ENCODE measurements around the gene TRIM65.

Gene TRIM65

DNA sequence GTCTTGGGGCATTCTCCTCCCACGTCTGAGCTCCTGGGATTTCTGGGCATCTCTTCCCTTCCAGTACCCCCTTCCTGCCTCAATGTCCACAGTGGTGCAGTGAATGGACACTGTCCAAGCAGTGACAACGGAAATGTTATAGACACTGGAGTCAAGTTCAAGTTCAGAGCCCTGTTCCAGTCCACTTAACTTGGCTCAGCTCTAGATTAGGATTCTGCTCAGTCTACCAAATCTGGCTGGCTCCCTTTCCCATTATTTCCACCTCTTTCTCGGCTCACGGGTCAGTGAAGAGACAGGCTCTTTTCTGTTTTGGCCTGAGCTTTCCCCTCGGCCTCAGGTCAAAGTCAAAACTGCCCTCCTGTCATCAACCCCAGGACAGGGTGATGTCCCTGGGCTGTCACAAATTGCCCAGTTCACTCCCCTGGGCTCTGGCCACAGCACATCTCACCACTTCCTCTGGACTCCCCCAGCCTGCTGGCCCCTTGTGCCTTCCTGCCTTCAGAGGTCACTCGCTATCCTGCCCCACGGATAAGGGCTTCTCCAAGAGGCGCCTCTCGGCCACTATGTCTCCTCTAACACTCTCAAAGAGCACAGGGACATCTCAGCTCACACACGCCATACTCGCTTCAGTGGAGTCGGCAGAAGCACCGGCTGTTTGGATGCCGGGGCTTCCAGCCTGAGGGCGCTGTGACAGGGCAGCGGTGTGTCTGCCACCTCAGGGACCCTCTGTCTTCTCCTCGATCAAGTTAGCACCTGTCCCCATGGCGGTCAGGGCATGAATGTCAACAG is 25.6 kb upstream of the TRIM65 start:
- H3K9me3 Mint-ChIP-seq = no peaks in the 10 kb centered on the region

DNA sequence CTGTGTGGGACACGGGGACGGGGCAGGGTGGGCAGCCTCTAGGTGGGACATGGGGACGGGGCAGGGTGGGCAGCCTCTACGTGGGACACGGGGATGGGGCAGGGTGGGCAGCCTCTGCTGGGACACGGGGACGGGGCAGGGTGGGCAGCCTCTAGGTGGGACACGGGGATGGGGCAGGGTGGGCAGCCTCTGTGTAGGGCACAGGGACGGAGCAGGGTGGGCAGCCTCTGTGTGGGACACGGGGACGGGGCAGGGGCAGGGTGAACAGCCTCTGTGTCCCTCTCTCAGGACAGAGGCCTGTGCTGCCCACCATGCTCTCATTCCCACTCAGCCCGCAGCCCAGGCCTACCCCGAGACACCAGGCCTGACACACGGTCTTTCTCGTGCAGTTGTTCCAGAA is 24.8 kb upstream of the TRIM65 start:
- no peaks in the 10 kb centered on the region for H3K9me3 Mint-ChIP-seq
- no peak for DNase-seq (ENCODE audit: low spot score in 2 of 2)
- peaks cover 7% of the 10 kb centered on the region for H3K4me1 Mint-ChIP-seq
- ATAC-seq = no peak
- peaks cover 11% of the 10 kb centered on the region for H3K36me3 Mint-ChIP-seq
- H3K27ac Mint-ChIP-seq = no peak overlapping the region
- no peak overlapping the region for H3K4me3 Mint-ChIP-seq

More for the DNA sequence above, 25.6 kb upstream of the TRIM65 start:
- peak overlapping the region; percentile 71 for H3K27ac Mint-ChIP-seq
- peaks cover 2% of the 10 kb centered on the region for H3K4me1 Mint-ChIP-seq
- ATAC-seq (no peak), DNase-seq (ENCODE audit: low spot score in 2 of 2) (no peak)
- H3K4me3 Mint-ChIP-seq = no peak overlapping the region
- H3K36me3 Mint-ChIP-seq = peaks cover 11% of the 10 kb centered on the region

DNA sequence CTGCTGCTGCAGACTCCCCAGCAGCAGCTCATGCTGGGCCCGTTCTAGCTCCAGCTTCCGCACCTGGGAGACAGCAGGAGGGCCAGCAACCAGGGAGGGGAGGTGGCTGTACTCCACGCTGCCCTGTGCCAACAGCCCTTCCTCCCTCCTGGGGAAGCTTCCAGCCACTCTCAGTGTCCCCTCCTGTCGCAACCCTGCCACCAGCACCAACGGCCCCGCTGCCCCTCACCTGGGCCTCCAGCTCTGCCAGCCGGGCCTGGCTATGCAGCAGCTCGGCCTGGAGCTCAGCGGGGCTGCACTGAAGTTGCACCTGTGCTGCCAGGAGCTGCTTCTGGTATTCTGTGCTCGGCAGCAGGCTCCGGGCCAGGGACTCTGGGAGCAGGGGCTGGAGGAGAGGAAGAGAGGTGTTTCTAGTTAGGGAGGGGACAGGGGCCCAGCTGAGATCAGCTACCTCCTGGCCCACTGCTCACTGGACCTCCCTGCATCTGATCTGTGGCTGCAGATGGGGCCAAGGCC is 23.4 kb upstream of the TRIM65 start:
- H3K9me3 Mint-ChIP-seq = no peaks in the 10 kb centered on the region
- H3K4me3 Mint-ChIP-seq = no peak overlapping the region
- peaks cover 7% of the 10 kb centered on the region for H3K4me1 Mint-ChIP-seq
- DNase-seq (ENCODE audit: low spot score in 2 of 2) = no peak
- H3K27ac Mint-ChIP-seq = no peak overlapping the region
- H3K36me3 Mint-ChIP-seq = peaks cover 11% of the 10 kb centered on the region
- no peak for ATAC-seq

DNA sequence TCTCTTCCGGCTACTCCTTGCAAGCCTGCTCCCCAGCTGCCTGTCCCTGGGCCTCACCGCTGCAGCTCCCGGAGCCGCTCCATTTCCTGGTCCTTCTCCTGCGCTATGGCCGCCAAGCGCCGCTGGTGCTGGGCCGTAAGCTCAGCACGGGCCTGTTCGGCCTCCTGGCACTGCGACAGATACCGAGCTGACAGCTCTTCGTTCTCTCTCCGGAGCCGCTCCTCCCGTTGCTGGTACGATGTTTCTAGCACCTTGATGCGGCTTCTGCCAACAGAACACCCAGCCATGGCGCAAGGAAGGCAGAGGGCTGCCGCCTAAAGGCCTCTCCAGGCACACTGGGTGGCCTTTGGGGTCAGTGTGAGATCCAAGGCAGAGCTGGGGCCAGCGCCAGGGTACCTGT is 22.9 kb upstream of the TRIM65 start:
- DNase-seq (ENCODE audit: low spot score in 2 of 2) = no peak
- no peak for ATAC-seq
- Mint-ChIP-seq H3K9me3 (no peaks in the 10 kb centered on the region), H3K27ac (no peak overlapping the region), H3K36me3 (peaks cover 11% of the 10 kb centered on the region), H3K4me1 (peaks cover 7% of the 10 kb centered on the region), H3K4me3 (no peak overlapping the region)

DNA sequence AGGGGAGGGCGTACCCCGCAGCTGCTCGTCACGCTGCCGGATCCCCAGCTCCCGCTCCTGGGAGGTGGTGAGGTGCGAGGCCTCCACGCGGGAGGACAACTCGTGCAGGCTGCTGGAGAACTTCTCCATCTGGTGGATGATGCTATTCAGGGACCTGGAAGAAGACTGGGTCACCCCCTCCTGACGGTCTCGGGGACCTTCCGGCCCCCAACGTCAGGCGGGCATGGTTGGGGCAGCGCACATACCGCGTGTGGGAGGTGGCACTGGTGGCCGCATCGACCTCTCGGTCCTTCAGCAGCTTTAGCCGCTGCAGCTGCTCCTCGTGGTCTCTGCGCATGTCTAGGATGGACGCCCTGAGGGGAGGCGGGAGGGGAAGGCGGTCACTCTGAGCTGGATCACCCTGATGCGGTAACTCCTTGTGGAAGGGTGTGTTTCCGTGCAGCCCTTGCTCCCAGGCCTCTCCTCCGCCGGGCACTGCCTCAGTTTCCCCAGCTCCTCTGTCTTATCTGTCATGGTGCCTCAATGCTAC is 21.2 kb upstream of the TRIM65 start:
- H3K9me3 Mint-ChIP-seq = no peaks in the 10 kb centered on the region
- H3K27ac Mint-ChIP-seq = peak overlapping the region; percentile 92
- H3K4me1 Mint-ChIP-seq = peaks cover 7% of the 10 kb centered on the region
- ATAC-seq = no peak
- peak overlapping the region; percentile 13 for H3K4me3 Mint-ChIP-seq
- peaks cover 12% of the 10 kb centered on the region for H3K36me3 Mint-ChIP-seq
- no peak for DNase-seq (ENCODE audit: low spot score in 2 of 2)

DNA sequence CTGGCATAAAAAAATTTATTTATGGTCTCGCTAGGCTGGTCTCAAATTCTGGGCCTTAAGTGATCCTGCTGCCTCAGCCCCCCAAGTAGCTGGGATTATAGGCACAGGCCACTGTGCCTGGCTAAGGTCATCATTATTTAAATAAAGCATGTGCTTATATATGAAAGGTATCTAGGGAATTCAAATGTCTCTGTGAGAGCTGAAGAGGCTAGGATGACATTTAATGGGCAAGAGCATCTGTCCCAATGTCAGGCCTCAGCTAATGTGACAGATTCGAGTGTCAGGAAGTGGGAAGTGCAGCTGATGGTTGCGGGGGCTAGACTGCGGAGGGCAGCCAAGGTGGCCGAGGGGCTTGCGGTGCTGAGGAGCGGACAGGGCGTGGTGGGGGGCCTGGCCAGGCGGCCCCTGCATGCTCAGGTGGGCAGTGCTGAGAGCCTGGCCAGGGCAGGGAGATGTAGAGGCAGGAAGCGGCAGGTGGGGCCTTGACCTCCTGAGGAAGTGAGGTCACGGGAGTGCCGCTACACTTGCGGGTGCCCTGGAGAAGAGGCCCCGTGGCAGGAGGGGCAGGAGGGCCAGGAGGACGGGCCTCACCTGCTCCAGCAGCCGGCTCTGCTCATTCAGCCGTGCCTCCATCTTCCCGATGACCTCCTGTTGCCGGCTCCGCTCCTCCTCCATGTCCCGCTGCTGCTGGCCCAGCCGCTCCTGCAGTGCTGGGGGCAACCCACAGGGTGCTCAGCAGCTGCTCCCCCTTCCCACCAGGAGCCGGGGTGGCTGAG is 20.6 kb upstream of the TRIM65 start:
- H3K27ac Mint-ChIP-seq = peak overlapping the region; percentile 92
- ATAC-seq = peak; percentile 58
- H3K4me3 Mint-ChIP-seq = peak overlapping the region; percentile 13

DNA sequence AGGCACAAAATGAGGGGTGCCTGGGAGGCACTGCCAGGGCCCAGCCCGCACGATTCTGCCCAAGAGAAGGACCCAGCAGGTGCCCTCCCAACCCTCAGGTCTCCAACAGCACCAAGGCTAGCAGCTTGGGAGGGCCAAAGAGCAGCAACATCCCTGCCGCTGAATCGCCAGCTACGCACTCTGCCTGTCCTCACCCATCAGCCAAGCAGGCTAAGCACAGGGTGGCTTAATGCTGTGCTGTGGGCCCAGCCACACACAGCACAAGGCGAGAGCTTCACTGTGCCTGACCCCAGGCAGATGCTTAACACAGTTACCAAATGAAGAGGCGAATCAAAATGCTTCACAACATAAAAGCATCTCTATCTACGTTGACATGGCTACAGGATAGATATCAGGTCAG is 18.5 kb upstream of the TRIM65 start:
- ATAC-seq (no peak), DNase-seq (ENCODE audit: low spot score in 2 of 2) (no peak)
- H3K9me3 Mint-ChIP-seq = no peaks in the 10 kb centered on the region
- no peak overlapping the region for H3K27ac Mint-ChIP-seq
- H3K36me3 Mint-ChIP-seq = peaks cover 6% of the 10 kb centered on the region
- no peak overlapping the region for H3K4me3 Mint-ChIP-seq
- H3K4me1 Mint-ChIP-seq = peaks cover 7% of the 10 kb centered on the region

More for the DNA sequence above, 20.6 kb upstream of the TRIM65 start:
- Mint-ChIP-seq H3K4me1 (peaks cover 7% of the 10 kb centered on the region), H3K36me3 (peaks cover 9% of the 10 kb centered on the region), H3K9me3 (no peaks in the 10 kb centered on the region)
- no peak for DNase-seq (ENCODE audit: low spot score in 2 of 2)

DNA sequence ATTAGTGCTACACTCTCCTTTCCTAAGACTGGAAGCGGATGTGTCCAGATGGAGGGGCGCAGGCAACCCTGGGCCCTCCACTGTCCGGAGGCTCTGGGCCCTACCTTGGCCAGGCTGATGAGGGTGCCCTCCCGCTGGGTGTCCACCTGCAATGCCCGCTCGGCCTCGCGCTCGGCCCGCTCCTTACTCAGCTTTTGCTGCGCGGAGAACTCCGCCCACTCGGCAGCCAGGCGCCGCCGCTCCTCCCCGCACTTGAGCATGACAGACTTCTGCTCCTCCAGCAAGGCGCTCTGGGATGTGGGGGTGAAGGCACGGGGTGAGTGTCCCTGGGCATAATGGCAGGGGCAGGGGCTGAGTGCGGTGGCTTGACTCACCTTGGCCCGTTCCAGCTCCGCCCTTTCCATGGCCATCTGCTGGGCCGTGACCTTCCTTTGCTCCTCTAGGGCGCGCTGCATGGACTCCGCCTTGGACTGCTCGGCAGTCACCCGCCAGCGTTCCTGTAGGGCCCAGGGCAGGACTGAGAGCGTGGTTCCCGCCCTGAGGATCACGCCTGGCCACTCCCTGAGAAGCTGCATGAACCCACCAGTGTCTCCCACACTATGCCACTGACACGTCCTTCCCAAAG is 18.0 kb upstream of the TRIM65 start:
- peaks cover 7% of the 10 kb centered on the region for H3K4me1 Mint-ChIP-seq
- peaks cover 6% of the 10 kb centered on the region for H3K36me3 Mint-ChIP-seq

DNA sequence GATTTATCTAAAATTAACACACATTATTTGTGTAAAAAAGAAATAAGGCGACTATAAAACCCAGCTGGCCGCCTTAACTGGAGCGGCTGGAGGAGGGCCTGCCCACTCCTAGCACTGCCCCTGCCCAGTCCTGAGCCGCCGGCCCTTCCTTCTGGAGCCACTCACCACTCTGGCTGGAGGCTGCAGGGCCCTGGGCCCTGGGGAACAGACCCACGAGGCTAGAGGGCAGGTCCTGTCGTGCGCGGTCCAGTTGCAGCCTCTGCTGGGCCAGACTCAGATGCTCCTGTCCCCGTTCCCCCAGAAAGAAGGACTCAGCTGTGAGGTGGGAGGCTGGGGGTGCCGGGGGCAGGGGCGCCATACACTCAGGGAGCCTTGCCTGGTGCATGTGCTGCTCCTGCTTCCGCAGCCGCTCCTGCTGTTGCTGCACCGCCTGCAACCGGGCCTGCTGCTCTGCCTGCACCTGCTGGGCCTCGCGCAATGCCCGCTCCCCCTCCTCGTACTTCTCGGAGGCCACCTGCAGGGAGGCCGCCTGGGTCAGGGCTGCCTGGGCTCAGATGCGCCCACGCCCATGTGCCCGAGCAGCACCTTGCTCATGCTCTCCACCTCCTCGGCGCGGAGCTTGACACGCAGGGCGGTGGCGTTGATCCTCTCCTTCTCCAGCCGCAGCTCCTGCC is 16.9 kb upstream of the TRIM65 start:
- H3K27ac Mint-ChIP-seq = no peak overlapping the region
- DNase-seq (ENCODE audit: low spot score in 2 of 2) (no peak), ATAC-seq (no peak)
- peaks cover 7% of the 10 kb centered on the region for H3K4me1 Mint-ChIP-seq
- H3K9me3 Mint-ChIP-seq = no peaks in the 10 kb centered on the region
- H3K36me3 Mint-ChIP-seq = peaks cover 6% of the 10 kb centered on the region
- H3K4me3 Mint-ChIP-seq = no peak overlapping the region

More for the DNA sequence above, 18.0 kb upstream of the TRIM65 start:
- ATAC-seq = no peak
- H3K27ac Mint-ChIP-seq = no peak overlapping the region
- no peak for DNase-seq (ENCODE audit: low spot score in 2 of 2)
- no peak overlapping the region for H3K4me3 Mint-ChIP-seq
- H3K9me3 Mint-ChIP-seq = no peaks in the 10 kb centered on the region

DNA sequence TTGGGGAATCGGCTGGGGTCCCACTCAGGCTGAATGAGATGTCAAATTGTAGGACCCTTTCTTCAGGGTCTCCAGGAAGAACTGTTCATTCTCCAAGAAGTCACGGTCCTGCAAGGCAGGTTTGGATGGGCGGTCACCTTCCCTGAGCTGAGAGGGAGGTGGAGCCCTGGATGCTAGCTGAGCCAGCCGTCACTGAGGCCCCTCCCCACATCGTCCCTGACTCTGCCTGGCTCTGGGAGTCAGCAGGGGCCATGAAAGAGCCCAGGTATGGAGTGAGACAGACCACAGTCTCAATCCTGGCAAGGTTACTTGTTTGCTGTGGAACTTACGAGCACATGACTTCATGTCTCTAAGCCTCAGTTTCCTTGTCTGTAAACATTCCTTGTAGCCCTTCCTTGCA is 13.9 kb upstream of the TRIM65 start:
- no peaks in the 10 kb centered on the region for H3K4me1 Mint-ChIP-seq
- no peaks in the 10 kb centered on the region for H3K9me3 Mint-ChIP-seq
- ATAC-seq (no peak), DNase-seq (ENCODE audit: low spot score in 2 of 2) (no peak)
- no peak overlapping the region for H3K27ac Mint-ChIP-seq
- H3K36me3 Mint-ChIP-seq = peaks cover 6% of the 10 kb centered on the region
- H3K4me3 Mint-ChIP-seq = no peak overlapping the region

DNA sequence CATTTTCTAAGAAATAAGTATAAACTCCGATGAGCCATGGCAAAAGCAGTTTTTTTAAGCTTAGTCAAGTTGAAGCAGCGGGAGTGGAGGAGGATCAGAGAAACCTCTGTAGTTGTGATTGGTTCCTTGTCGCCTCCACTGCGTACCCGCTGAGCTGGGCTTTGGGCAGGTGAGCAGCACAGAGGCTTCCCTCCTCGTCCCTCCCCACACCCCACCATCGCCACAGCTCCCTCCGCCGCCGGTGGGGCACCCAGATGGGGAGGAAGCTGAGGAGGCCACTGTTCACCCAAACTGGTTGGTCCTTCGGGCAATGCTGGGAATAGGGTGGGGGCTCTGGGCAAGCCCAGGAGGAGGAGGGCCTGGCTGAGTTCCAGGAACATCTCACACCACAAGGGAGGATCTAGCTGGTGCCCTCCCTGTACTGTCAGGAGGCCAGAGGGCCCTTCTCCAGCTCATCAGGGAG is 13.1 kb upstream of the TRIM65 start:
- H3K4me1 Mint-ChIP-seq = no peaks in the 10 kb centered on the region
- H3K9me3 Mint-ChIP-seq = no peaks in the 10 kb centered on the region
- DNase-seq (ENCODE audit: low spot score in 2 of 2) = no peak
- no peak for ATAC-seq
- H3K36me3 Mint-ChIP-seq = peaks cover 6% of the 10 kb centered on the region
- peak overlapping the region; percentile 73 for H3K27ac Mint-ChIP-seq
- H3K4me3 Mint-ChIP-seq = no peak overlapping the region

DNA sequence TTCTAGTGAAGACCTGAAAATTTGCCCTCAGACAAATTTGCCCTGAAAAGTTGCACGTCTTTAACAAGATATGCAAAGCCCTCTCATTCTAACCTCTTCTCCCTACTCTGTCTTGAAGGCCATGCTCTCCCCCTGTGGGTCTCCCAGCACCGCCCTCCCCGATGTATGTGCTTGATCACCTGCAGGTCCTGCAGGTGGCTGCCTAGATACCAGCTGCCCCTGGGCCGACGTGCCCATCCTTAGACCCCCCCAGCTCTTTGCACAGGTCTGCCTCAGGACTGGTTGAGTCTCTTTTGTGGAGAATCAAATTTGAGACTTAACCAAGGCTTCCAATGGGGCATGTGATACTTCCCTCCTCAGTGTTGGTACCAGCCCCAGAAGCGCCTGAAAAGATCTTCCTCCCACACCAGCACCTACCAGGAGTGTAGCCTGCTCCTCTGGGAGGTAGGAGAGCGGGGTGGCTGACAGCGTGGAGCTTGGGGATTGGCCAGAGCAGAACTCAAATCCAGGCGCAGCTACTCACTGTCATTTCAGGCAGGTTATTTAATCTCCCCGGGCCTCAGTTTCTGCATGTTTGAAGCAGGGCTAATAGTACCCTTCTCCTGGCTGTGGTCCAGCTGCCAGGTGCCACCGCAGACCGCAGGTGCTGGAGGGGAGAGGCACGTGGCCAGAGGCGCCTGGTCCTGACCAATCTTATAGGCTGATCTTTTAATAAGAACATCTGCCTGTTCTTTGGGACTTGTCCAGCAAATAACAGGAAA is 12.5 kb upstream of the TRIM65 start:
- Mint-ChIP-seq H3K9me3 (no peaks in the 10 kb centered on the region), H3K4me1 (peaks cover under 1% of the 10 kb centered on the region), H3K36me3 (peaks cover 4% of the 10 kb centered on the region), H3K27ac (peak overlapping the region; percentile 73), H3K4me3 (no peak overlapping the region)
- no peak for DNase-seq (ENCODE audit: low spot score in 2 of 2)
- no peak for ATAC-seq

DNA sequence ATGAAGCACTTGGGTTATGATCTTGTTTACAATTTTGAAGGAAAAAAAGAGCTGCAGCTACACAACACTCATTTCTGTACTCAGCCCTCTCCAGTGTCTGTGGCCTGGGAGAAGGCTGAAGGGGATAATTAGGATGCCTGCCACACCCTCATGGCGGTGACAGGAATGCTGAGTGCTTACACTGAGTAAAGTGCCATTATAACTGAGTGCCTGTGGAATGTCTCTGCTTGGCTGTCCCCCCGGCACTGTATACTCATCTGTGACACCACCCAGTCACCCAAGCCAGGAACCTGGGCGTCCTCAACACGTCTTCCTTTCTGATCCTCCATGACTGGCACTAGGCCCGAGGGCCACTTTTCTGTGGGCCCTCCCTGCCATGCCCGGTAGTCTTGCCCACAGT is 11.4 kb upstream of the TRIM65 start:
- Mint-ChIP-seq H3K4me3 (no peak overlapping the region), H3K36me3 (peaks cover 4% of the 10 kb centered on the region), H3K4me1 (peaks cover 6% of the 10 kb centered on the region), H3K9me3 (no peaks in the 10 kb centered on the region), H3K27ac (no peak overlapping the region)
- no peak for ATAC-seq
- no peak for DNase-seq (ENCODE audit: low spot score in 2 of 2)
